ENCODE results near the gene AQP12B. TPM values are rescaled to one million over a fixed set of nuclear protein-coding genes. Genes with fewer than 3 reads are reported as not detected.

AQP12B gene
- total and polyA plus RNA-seq, 2 of the 13 experiments (the other 11 are each of a cell fraction or from before 2014, with no cell fraction given), result not detected

GRCh38 chr2:240705204-240705791 lies 22.6 kb upstream of the AQP12B start:
- no peak overlapping the region for H2AFZ ChIP-seq (ENCODE audit: low read length)
- intact Hi-C loops (cut with micrococcal nuclease; ENCODE audit: unreplicated experiment) (no loop called here), in situ Hi-C loops (cut with HindIII; ENCODE audit: extremely low pct_ligation_motif_present, low pct_unique_long_range_greater_than_20kb) (loop anchor here (10.0 kb wide), 1 partner anchor 180 kb away; no protein-coding TSS in a partner anchor)
- H3K9ac ChIP-seq (ENCODE audit: insufficient read depth, low read depth, low read length), result no peak overlapping the region
- no peaks in the 10 kb centered on the region for H3K79me2 ChIP-seq (ENCODE audit: insufficient read depth, low read length)
- DNase-seq (ENCODE audit: low spot score) (no peak), FAIRE-seq (no peak), ATAC-seq (no peak)
- ChIA-PET POLR2A (no interaction called here), CTCF (ENCODE audit: low intra/inter-chr PET ratio, low total read pairs) (no interaction called here)
- no peaks in the 10 kb centered on the region for H3K9me3 ChIP-seq (ENCODE audit: low read length)
- 45% methylated on average over 12 of the region's 12 CpGs for WGBS (ENCODE audit: low lambda C conversion rate)
- H3K36me3 ChIP-seq (replicated peaks in 1 of 2; ENCODE audit: control insufficient read depth in 1 of 2, insufficient read depth in 2 of 2, low read length in 2 of 2), result no peaks in the 10 kb centered on the region
- H3K27me3 ChIP-seq (ENCODE audit: control insufficient read depth in 1 of 2, insufficient read depth in 2 of 2, low read length in 2 of 2), result peaks cover 35 to 87% of the 10 kb centered on the region in 2 experiments
- no peak overlapping the region for H3K4me2 ChIP-seq (ENCODE audit: low read depth, low read length)
- H3K27ac ChIP-seq (ENCODE audit: extremely low read length, insufficient read depth, low read length), result no peak overlapping the region
- no peaks in the 10 kb centered on the region for H3K4me1 ChIP-seq (ENCODE audit: insufficient read depth, low read length)
- H3K4me3 ChIP-seq (replicated peaks in 1 of 3; ENCODE audit: insufficient read depth in 1 of 3, low read depth in 2 of 3, low read length in 3 of 3), result no peak overlapping the region
- no TSS peak for BruUV-seq (replicated peaks)
- TF ChIP-seq EZH2 (conservative IDR thresholded peaks at IDR 0.05; ENCODE audit: low read depth, low read length), result no peak
- no peak for TF ChIP-seq ZNF674 (CRISPR knock-in tag; IDR thresholded peaks at IDR 0.05; ENCODE audit: low read depth)
- TF ChIP-seq ZGPAT (CRISPR knock-in tag; IDR thresholded peaks at IDR 0.05), result no peak
- TF ChIP-seq ZNF281 (CRISPR knock-in tag; IDR thresholded peaks at IDR 0.05; ENCODE audit: borderline replicate concordance), result no peak
- TF ChIP-seq HOXA7 (CRISPR knock-in tag; IDR thresholded peaks at IDR 0.05), result no peak
- TF ChIP-seq ZNF263 (CRISPR knock-in tag; IDR thresholded peaks at IDR 0.05), result no peak
- TF ChIP-seq ZNF790 (CRISPR knock-in tag; IDR thresholded peaks at IDR 0.05; ENCODE audit: borderline replicate concordance), result no peak
- TF ChIP-seq MNT (IDR thresholded peaks at IDR 0.05), result no peak
- no peak for TF ChIP-seq NR2F1 (CRISPR knock-in tag; IDR thresholded peaks at IDR 0.05)
- H4K20me1 ChIP-seq (ENCODE audit: insufficient read depth, low read length), result no peaks in the 10 kb centered on the region

Measured in HepG2 (cell line).